Measurements from ENCODE around the gene MRPL28.
"Not testable (repeated sequence)": the region's sequence is repeated elsewhere in the genome, so short reads cannot be mapped to it uniquely, and the experiment has no call there.

MRPL28 gene

DNA sequence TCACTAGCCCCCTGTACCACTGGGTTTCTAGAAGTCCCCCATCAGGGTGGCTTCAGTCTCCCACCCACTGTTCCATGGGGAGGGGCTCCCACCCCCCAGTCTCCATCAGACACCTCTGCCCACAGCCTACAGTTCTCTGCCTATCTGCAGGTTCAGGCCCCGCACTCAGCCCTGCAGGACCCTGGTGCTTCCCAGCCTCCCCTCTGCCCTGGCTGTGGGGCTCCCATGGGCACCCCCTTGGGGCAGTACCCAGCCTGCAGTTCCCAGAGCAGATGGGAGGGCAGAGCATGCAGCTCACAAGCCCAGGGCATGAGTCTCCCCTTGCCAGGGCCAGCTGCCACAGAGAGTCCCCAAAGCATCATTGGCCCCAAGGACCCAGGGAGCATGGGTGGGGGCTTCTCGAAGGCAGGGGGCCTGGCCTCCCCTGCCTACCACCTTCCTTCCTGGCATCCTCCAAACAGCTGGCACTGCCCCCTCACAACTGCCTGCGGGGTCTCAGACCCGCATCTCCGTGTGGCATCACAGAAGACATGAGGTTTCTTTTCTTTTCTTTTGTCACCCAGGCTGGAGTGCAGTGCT is 2.8 kb upstream of the MRPL28 start:
- no peak for DNase-seq

DNA sequence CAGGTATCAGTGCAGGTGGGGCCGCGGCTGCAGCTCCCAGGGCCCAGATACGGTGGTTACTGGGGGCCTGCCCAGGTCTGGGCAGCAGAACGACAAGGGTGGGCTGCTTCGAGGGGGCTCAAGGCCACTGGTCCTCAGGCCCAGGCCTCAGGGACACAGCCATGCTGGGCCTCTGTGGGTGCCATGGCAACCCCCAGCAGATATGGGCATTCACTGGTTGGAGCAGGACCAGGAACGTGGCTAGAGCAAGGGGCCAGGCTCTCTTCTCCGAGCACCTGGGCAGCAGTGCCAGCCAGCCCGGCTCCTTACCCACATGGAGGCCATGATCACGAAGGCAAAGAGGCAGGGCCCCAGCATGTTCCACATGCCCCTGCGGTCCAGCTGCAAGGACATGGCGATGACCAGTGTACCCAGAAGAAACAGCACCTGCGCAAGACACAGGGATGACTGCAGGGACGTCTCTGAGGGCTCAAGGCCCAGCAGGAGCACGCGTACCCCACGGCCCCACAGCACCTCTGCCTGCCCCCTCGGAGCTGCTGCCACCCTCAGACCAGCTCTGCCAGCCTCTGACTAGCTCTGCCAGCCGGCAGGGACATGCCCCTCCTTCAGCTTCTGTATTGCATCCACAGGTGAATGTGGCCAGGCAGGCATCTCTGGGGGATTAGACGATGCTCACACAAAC is 2.1 kb upstream of the MRPL28 start:
- DNase-seq: no peak

DNA sequence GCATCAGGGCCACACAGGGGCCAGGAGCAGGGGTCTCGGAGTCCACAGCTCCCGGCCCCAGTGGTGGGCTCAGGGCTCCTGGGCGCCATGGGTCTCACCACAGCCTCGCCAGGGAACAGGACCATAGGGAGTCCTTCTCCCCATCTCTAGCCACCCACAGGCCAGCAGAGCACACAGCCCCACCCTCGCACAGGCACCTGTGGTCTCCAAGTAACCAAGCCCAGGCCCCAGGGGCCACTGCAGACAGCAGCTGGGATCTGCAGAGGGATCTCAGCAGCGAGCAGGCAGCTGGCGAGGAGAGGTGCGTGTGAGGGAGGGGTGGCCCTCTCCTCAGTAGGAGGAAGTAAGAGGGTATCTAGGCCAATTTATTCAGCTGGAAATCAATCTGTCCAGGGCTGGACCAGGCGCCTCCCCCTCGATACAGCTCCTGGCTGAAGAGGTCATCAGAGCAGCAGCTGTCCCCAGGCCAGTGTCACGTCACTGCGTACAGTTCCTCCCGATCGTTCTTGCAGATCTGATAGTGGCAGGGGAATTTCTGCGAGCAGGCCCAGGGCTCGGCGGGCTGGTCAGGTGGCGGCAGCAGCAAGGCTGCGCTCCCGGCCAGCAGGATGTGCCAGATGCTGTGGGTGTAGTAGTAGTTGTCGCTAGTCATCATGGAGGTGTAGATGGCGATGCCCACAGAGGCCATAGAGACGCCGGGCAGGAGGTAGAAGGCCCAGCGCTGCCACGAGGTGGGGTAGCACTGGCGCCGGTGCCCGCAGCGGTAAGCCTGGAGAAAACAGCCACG is 1.4 kb upstream of the MRPL28 start:
- no peak for DNase-seq

DNA sequence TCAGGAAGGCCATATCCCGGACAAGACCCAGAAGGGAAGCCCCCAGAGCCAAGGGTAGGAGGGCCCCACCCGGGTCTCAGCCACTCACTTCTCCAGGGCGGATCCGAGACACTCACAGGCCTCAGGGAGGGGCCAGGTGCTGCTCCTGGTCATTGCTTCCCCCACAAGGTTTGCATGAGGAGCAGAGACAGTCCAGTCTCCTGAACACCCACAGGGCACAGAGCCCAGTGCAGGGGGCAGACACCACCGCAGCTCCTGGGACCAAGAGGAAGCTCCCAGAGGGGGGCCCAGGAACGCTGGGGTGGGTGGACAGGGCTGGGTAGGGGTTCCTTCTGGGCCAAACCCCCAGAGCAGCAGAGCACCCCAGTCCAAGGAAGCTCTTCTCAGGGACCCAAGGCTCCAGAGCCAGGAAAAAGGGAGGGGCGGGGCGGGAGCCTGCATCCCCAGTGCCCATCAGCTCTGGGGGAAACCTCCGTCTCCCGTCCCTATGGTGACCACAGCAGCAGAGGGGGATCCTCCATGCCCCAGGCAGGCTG is 709 bp upstream of the MRPL28 start:
- no peak for DNase-seq

DNA sequence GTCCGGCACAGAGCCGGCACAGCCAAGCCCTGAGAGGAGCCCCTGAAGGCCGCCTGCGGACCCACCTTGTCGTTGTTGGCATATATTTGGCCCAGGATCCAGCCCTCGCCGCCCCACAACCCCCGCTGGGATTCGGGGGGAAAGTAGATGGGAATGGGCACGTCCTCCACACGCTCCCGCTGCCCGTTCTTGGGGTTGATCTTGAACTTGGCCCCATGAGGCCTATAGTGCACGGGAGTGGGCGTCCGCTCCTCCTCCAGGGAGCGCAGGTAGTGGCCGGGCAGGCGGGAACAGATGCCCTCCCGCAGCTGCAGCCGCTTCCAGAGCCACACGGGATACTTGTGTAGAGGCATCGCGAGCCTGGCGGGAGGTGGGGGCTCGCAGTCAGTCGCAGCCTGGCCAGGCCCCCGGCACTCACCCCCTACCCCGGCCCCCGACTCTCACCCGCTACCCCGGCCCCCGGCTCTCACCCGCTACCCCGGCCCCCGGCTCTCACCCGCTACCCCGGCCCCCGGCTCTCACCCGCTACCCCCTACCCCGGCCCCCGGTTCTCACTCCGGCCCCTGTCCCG is 387 bp downstream of the MRPL28 start:
- no peak for DNase-seq

DNA sequence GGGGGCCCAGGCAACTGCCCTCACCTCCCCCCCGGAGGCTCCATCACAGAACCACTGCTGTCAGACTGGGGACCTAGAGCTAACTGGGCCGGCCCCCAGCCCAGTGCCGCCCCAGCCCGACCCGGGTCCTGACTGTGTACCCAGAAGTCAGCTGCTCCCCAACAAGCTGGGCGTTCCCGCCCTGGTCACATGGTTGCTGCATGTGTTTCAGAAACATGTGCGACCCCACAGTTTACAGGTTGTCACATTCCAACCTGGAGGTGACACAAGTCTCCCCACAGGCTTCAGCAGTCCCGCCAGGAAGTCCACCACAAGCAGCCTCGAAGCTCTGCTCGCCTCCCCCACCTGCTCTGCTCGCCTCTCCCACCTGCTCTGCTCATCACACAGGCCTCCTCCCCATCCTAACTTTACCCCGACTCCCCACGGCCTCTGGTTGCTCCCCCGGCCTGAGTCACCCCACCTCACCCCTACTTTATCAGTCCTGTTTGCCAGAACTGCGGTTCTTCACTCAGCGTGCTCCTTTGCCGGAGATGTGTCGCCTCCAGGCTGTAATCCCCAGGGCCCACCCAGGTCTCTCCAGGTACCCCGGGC is 968 bp downstream of the MRPL28 start:
- no peak for DNase-seq

DNA sequence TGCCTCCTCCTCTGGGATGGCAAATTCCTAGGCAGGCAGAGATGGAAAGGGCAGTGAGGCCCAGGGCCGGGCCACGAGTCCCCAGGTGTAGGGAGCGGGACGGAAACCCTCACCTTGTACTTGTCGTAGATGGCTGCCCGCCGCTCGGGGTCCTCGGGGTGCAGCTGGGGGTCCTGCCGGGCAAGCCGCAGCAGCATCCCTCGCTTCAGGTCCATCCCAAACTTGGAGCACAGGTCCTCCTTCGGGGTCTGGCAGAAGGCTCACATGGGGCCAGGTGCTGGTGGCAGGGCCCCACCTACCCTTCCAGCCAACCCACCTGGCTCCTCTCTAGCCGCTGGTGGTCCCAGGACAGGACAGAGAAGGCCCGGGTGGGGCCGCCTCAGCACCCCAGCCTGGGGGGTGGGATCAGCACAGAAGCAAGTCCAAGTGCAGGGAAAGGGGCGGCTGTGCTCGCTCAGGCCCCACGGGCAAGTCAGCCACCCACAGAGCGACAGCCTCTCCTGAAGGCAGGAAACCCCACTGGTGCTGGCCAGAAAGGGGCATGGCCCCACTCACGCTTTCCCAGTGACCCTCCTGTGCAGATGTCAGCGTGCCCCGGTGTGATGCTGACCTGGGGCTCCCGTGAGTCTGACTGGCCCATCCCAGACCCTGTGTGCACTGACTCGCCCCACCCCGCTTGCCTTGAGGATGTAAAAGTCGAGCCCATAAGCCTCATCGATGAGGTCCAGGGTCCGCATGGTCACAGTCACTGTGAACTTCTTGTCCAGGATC is 1.8 kb downstream of the MRPL28 start:
- no peak for DNase-seq

DNA sequence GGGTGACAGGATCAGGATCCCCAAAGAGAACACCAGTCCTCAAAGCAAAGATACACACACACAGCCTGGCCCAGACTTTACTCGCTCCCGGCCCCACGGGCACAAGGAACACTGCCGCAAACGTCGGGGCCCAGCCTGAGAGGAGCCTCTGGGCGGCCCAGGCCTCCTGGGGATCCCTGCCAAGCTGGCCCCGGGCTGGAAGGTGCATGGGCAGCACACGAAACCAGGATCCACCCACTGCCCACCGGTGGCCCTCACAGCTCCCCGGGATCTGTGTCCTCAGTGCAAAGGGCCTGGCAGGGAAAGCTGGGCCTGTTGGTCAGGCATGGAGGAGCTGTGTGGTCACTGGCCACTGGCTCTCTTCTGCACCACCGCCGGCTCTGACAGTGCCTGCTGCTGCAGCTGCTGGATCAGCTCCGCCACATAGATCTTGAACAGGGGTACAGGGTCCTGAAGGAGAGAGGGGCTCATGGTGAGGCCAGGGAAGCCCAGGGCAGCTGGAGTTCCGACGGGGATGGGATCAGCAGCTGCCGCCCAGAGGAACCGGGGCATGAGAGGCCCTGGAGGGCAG is 2.9 kb downstream of the MRPL28 start:
- DNase-seq: no peak

DNA sequence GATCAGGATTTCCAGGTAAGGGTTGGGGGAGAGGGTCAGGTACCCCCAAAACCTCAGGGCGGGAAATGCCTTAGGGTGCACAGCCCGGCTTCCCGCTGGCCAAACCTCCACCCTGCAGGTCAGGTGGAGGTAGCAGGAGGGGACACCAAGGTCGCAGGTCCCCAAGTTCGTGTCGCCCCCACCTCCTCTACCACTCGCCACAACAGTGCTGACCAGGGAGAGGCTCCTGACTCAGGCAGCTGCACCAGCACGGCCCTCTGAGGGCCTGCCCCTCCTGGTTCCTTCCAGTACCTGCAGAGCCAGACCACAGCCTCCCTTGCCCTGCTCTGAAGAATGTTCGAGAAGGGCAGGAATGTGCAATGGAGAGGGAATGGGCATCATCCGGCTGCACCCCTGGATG is 3.9 kb downstream of the MRPL28 start:
- DNase-seq: no peak

DNA sequence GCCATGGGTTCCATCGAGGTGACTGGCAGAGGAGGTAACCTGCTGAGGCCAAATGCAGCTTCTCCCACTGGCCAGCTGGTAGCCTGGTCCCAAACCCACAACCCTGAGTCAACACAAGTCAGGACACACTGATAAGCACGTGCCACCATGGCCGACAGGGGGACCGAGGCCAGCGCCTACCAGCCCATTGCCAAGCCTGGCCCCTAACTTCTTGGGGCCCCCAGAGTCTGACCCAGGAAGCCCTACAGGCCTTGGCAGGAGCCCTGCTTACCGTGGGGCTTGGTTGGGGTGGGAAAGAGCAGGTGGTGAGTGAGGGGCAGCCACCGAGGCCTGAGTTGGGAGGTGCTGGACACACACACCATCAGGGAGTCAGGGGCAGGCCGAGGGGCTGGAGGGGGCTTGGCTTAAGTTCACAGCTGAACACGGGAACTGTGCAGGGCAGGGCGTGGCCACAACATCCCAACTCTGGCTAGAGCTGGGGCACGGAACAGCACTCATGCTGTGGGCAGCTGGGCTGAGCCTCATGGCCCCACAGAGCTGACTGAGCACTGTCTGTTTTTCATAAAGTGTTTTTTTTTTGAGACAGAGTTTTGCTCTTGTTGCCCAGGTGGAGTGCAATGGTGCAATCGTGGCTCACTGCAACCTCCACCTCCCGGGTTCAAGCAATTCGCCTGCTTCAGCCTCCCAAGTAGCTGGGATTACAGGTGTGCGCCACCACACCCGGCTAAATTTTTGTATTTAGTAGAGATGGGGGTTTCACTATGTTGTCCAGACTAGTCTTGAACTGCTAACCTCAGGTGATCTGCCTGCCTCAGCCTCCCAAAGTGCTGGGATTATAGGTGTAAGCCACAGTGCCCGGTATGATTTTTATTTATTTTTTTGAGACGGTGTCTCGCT is 5.5 kb downstream of the MRPL28 start:
- DNase-seq: no peak

DNA sequence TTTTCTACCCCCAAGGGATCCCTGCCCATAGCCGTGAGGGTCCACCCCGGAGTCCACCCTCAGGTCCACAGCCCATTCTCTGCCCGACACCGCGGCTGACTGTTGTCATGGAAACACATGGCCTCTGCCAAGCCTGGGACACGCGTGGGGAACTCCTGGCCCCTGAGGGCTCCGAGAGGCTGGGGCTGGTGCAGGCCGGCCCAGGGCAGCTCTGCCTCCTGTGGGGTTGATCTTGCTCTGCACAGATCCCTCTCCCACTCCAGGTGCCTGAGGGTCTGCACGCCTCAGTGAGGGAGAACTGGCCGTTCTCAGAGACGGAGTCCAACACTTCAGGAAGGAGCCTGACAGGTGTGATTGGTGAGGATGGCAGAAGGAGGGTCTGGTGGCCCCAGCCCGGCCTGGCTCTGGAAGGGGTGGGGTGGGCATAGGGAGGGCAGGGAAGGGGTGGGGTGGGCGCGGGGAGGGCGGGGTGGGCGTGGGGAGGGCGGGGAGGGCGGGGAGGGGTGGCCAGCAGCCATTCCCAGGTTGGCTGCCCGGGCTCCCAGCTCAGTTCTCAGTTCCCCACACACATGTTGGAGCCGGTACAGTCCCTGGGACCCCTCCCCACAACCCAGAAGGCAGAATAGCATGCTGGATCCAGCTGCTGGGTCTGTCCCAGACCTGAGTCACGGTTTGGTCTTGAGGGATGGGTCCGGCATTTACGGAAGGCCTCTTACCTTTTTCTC is 6.4 kb downstream of the MRPL28 start:
- DNase-seq: no peak

DNA sequence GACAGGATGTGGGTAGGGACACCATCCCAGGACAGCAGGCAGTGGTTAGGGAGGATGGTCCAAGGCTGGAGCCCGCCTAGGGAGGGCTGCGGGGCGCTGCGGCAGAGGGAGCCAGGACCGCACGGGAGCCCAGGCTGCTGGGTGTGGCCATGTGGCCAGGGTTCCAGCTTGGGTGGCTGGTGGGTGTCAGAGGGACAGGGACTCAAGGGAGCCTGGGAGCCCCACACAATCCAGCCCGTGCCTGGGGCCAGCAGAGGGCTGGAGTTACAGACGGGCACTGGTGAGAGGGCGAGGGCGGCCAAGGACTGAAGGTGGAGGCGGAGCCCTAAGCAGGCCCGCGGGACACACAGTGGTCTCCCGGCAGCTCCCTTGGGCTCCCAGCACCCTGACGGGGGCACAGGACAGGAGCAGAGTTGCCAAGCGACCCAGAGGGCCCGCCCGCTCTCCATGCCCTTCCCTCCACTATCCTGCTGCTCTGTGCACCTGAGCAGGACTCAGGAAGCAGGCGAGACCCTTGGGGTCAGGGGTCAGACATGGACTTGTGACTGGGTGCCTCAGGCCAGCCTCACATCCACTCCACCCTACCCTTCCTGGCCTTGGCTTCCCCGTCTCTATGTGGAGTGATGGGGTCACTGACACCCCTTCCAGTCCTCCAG is 7.1 kb downstream of the MRPL28 start:
- DNase-seq: no peak

DNA sequence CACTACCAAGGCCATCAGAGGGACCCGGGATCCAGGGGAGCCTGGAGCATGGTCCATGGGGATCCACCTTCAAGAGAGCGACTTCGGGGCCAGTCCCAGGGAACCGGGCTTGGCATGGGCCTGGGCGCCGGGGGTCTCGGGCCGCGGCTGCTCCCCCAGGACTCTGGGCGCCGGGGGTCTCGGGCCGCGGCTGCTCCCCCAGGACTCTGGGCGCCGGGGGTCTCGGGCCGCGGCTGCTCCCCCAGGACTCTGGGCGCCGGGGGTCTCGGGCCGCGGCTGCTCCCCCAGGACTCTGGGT is 7.7 kb downstream of the MRPL28 start:
- DNase-seq: not testable (repeated sequence)

DNA sequence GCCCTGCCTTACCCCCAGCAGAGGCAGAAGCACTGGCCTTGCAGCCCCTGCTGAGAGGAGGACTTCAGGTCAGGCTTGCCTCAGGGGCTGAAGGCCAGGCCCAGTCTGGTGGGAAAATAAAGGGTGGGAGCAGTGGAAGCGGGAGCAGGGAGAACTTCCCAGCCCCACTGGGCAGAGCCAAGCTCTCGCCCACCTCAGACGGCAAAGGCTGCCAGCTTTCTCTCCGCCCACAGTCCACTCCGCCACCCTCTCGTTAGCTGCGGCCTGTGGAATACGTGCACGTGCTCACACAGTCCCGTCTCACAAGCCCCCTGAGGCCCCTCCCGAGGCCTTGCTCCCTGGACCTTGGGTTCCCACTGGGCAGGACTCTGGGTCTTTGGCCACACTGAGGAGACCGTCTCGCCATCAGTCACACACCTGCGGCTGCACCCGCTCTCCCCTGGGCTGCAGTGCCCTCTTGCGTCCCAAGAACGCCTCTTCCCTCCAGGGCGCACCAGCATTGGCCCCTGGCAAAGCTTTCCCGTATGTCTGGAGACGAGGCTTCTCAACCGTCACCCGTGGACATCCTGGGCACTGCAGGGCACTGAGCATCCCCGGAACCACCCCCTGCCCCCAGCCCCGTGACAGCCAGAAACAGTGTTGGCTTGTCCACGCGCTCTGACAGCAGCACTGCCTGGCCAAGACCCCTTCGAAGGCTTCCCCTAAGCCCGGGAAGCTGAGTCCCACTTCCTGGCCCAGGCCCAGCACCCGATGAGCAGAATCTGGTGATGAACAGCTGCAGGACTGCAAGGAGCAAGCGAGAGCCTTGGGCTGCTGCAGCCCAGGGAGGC is 8.3 kb downstream of the MRPL28 start:
- peak; percentile 87 for DNase-seq

DNA sequence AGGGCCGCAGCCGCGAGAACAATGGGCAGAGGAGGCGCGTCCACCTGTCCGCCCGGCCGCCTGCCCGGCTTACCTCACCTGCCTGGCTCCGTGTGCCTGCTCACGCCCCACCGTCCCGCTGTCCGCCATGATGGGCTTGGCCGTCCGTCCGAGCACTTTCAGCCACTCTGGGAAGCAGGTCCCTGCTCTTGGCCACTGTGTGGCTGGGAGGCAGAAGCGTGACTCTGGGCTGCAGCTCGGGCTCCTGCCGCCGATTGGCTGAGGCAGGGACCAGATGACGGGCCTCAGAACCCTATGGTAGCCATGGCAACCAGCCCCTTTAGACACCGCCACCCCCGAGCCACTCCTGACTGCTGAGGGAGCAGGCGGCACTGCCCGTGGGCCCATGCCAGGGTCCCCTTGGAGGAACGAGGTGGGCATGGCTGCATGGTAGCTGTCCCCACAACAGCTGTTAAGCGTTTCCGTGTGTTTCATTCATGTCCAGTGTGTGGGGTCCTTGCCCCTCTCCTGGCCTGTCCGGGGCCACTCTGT is 8.9 kb downstream of the MRPL28 start:
- no peak for DNase-seq

DNA sequence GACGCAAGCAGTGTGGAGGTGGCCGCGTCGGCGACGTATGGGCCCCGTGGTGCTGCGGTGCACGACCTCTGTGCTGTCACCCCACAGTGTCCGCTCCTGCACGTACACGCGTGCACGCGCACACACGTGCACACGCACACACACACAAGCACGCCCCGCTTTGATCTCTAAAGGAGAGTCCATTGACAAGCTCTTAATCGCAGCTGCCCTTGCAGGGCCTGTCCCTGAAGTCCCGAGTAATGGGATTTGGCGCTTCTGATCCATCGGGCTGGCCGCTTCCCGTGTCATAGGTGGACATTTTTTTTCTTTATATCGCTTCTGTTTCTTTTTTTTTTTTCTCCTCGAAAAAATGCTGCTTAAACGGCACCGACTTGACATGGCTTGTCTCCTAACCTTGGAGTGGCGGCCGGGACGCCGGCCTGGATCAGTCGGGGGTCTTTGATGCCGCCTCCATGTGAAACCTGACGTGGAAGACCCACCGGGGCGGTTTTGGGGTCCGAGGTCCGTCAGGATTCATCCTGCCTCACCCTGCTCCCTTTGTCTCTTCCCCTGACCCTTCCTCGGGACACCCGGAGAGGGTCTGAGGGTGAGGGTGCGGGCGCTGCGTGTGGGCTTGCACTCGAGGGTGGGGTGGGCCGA is 9.5 kb downstream of the MRPL28 start:
- no peak for DNase-seq

DNA sequence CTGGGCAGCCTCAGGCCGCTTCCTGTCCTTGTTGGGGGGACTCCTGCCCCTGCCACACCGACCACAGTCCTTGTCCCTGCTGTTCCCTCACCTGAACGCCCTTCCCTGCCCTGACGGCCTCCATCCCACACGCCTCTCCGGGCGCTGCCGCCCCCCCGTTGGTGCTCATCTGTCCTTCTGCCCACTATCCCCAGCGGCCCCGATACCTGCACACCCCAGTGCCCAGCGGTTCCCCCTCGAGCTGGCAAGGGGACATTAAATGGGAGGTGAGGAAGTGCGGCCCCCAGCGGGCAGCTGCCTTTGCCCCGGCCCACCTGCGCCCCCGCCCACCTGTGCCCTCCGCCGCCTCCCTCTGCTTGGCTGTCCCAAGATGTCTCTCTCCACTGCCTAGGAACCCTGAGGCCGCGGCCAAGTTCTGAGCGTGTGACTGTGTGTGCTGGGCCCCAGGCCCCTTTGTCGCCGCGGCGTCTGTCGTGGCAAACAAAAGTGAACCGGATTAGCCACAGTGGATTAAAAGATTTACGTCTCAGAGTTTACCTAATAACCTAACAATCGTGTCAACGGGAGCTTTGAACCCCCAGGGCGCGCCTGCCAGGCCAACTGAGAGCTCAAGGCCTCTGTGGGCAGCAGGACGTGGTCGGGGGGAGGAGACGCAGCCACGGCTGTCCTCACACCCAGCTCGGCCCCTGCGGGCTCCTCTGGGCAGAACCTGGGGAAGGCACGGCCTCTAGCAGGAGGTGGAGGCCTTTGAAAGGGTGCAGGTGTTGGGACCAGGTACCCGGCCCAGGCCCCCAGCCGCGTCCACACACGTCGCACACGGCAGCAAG is 10.3 kb downstream of the MRPL28 start:
- DNase-seq: no peak

Measured in activated CD8-positive, alpha-beta memory T cell treated with anti-CD3 and anti-CD28 coated beads for 24 hours (primary cell).